ENCODE data around the gene DBP.
A peak's percentile ranks its signal among the peaks of the same experiment; 100 is the strongest.

The DBP gene

DNA sequence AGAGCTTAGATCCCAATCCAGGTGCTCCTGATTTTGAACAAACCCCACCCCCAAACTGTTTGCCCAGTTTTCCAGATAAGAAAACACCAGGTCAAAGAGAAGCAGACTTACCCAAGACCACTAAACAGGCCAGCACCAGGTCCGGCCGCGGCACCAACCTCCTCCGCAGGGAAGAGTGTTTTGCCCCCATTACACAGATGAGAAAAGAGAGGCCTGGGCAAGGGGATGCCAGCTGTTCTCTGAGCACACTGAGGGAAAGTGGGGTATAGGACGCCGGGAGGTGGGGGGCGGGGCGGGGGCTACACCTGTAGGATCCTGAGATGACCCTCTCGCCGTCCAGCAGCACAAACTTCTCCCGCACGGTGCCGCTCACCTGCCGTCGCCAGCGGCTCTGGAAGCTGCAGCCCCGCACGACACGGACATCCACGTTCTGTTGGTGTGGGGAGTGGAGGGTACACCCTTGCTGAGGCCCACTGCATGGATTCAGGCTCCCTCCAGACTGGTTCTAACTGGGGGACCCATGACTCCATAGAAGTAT is 27.5 kb downstream of the DBP start:
- DNase-seq = no peak

GRCh38 chr19:48608798-48609263 is 28.3 kb downstream of the DBP start:
- DNase-seq = peak; percentile 48 to 55

DNA sequence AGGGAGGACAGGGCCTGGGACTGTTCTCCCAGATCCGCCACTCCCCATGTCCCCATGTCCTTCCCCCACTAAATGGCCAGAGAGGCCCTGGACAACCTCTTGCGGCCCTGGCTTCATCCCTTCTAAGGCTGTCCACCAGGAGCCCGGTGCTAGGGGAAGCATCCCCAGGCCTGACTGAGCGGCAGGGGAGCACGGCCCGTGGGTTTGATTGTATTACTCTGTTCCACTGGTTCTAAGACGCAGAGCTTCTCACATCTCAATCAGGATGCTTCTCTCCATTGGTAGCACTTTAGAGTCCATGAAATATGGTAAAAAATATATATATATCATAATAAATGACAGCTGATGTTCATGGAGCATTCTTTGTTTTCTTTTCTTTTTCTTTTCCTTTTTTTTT is 29.8 kb downstream of the DBP start:
- no peak for DNase-seq

GRCh38 chr19:48606463-48607358 is 30.5 kb downstream of the DBP start, which contains the start of gene SPACA4:
SPACA4 (plus strand) TSS chr19:48606742; CDS start chr19:48606979, 237 bp downstream.
- DNase-seq = no peak

- no peak for DNase-seq
Observed at GRCh38 chr19:48603850-48604249, 33.3 kb downstream of the DBP start.

DNA sequence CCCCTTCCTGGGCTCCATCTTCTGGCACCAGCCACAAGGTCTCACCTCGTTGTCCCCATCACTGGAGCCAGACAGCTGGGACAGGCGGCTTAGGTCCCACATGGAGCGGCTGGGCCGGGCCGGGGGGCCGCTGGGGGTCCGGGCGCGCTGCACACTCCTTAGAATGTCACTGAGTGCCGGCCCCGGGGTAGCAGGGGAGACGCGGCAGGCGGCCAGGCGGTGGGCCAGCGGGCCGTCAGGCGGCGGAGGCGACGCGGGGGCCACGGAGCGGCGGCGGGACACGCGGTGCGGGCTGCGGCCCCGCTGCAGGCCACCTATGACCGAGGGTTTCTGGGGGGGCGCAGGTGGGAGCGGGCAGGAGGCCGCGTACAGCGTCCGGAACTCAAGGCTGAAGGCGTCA is 33.7 kb downstream of the DBP start:
- DNase-seq = no peak

DNA sequence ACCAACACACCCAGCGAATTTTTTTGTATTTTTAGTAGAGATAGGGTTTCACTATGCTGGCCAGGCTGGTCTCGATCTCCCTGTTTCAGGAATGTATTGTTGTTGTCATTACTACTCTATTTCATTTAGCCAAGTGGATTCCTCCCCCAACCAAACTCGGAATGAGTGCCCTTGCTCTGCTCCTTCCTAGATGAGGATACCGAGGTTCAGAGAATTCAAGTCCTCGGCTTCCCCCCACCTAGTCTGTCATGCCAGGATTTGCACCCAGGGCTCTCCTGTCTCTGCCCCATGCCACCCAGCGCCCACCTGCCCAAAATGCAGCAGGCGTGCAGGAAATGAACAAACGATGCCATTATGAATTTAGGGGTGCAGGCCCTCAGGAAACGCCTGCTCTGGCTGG is 34.2 kb downstream of the DBP start:
- no peak for DNase-seq

GRCh38 chr19:48600679-48601417 is 36.3 kb downstream of the DBP start:
- no peak for DNase-seq

DNA sequence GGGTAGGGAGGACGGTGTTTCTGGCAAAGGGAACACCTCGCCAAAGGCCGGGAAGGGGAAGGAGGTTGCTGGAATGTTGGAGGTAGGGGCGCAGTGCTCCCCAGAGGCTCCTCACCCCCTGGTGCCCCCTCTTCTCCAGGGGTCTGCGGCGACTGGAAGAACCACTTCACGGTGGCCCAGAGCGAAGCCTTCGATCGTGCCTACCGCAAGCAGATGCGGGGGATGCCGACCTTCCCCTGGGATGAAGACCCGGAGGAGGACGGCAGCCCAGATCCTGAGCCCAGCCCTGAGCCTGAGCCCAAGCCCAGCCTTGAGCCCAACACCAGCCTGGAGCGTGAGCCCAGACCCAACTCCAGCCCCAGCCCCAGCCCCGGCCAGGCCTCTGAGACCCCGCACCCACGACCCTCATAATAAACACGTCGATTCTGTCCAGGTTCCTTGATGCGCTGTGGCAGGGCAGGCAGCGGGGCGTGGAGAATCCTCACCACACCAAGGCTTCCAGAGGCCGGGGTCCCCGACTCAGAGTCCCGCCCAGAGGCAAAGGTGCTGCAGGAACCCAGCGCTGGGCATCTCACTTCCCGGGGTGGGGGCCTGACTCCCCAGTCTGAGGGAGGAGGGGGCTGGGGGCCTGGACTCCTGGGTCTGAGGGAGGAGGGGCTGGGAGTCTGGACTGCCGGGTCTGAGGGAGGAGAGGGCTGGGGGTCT is 38.0 kb downstream of the DBP start:
- no peak for DNase-seq

DNA sequence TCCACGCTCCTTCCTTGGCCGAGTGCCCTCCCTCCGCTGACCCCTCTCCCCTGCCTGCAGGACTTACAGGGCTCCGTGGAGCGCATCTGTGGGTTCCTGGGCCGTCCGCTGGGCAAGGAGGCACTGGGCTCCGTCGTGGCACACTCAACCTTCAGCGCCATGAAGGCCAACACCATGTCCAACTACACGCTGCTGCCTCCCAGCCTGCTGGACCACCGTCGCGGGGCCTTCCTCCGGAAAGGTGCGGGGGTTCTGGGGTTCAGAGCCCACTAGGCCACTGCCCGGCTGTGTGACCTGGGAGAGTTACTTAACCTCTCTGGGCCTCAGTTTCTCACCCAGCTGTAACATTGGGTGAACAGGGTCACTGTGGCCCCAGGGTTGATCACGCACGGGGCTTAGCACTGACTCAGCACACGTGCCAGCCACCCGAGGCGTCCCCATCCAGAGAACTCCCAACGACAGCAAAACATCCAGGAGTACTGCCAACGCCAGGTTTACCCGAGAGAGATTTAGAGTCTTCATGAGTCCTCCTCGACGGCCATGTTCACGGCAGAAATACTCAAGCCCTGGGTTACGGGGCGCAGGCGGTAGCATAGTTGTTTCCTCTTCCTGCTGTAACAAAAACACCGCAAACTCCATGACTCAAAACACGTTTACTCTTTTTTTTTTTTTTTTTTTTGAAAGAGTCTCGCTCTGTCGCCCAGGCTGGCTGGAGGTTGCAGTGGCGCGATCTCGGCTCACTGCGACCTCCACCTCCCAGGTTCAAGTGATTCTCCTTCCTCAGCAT is 40.3 kb downstream of the DBP start:
- DNase-seq = peak in 1 of 2 donors; percentile 49

DNA sequence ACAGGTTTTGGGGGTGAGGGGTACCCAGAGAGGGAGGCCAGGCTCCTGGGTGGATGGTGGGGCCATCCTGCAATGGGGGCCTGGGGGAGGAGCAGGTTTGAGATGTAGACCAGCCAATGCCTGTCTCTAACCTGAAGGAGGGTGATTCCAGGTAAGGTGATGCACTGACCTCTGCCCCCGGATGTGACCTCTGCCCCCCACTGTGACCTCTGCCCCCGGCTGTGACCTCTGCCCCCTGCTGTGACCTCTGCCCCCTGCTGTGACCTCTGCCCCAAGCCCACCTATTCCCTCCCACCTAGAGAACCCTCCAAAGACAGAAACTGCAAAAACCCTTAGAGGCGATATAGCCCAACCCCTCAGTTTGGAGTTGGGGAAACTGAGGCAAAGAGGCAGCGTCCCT is 40.9 kb downstream of the DBP start:
- no peak for DNase-seq

DNA sequence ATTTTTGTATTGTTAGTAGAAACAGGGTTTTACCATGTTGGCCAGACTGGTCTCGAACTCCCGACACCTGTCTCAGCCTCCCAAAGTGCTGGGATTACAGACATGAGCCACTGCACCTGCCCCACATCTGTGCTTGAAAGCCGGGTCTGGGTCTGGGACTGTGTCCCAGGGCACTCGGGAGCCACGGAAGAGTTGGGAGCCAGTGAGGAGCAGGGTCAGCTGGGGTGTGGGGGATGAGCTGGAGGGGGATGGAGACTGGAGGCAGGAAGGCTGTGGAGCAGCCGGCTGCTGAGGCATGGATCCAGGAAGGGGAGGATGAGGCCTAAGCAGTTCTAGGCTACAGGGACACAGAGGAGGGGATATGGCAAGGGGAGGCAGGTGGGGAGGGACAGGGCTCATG is 41.3 kb downstream of the DBP start:
- DNase-seq = no peak

DNA sequence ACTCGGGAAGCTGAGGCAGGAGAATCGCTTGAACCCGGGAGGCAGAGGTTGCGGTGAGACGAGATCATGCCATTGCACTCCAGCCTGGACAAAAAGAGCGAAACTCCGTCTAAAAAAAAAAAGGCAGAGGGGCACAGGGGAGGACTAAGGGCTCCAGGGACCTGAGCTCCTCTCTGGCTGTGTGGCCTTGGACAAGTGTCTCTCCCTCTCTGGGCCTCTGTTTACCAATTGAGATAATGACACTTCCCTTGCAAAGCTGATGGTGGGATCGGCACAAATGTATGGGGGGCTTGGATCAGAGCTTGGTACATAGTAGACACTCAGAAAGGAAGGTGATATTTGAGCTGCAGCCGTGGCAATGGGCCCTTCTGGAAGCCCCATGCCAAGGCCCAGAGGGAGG is 42.0 kb downstream of the DBP start:
- no peak for DNase-seq

- DNase-seq = no peak
Observed at GRCh38 chr19:48591021-48591420, 46.2 kb downstream of the DBP start.

- peak; percentile 77 to 82 for DNase-seq
Observed at GRCh38 chr19:48588670-48589401, 48.3 kb downstream of the DBP start.

DNA sequence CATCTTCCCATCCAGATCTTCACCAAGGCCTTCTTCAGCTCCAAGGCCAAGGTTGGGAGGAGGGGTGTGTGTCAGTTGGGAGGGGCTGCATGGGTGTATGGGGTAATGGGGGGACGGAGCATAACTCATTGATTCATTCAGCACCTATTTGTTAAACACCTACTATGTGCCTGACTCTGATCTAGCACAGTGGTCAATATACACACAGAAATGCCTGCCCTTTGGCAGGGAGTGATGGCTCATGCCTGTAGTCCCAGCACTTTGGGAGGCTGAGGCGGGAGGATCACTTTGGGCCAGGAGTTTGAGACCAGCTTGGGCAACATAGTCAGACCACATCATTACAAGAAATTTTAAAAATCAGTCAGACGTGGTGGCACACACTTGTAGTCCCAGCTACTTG is 49.8 kb downstream of the DBP start:
- DNase-seq = no peak

DNA sequence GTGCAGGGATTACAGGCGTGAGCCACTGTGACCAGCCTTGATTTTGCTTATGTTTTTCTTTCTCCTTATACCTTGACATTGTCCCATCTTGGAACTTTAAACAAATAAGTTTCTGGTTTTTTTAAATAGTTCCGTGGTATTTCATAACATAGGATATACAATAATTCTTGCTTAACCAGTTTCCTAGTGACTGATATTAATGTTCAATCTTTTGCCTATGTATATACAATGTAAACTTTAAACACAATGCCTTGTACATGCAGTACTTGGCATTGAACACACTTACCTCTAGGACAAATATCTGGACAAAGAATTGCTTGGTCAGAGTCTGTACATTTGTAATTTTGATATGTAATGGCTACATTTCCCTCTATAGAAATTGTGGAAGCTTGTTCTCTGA is 55.0 kb downstream of the DBP start:
- no peak for DNase-seq
